HG02943 (cell line): ENCODE measurements around the gene CCNB1.
"Not testable (repeated sequence)": the region's sequence is repeated elsewhere in the genome, so short reads cannot be mapped to it uniquely, and the experiment has no call there.

Experiments
- ATAC-seq: cut with Tn5 transposase; IDR thresholded peaks from one replicate; pipeline ENCODE4 v1.9.1; 2021; ENCODE audit warnings: mild to moderate bottlenecking, low read depth, moderate library complexity; ENCODE audit not compliant: unreplicated experiment

The CCNB1 gene

DNA sequence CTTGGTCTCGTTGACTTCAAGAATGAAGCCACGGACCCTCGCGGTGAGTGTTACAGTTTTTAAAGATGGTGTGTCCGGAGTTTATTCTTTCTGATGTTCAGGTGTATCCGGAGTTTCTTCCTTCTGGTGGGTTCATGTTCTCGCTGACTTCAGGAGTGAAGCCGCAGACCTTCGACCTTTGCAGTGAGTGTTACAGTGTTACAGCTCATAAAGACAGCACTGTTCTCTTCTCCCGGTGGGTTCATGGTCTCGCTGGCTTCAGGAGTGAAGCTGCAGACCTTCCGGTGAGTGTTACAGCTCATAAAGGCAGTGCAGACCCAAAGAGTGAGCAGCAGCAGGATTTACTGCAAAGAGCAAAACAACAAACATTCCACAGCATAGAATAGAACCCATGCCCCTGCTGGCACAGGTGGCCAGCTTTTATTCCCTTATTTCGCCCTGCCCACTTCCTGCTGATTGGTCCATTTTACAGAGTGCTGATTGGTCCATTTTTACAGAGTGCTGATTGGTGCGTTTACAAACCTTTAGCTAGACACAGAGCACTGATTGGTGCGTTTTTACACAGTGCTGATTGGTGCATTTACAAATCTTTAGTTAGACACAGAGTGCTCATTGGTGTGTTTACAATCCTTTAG lies 14.8 kb downstream of the CCNB1 start:
- ATAC-seq = not testable (repeated sequence)

DNA sequence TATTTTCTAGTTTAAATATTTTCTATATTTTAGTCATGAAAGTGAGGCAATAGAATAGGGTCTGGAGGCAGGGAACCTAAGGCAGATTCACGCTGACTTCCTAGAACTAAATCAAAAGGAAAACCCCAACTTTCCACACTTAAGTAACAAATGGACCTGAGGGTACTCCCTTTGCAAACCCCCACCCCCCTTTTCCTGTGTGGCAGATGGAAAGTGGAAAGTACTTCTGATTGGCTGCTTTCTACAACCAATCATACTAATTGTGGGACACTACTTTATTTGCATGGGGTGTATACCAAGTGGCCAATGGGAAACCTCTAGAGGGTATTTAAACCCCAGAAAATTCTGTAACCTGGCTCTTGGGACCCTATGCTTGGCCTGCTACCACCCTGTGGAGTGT lies 17.7 kb downstream of the CCNB1 start:
- ATAC-seq = no peak

DNA sequence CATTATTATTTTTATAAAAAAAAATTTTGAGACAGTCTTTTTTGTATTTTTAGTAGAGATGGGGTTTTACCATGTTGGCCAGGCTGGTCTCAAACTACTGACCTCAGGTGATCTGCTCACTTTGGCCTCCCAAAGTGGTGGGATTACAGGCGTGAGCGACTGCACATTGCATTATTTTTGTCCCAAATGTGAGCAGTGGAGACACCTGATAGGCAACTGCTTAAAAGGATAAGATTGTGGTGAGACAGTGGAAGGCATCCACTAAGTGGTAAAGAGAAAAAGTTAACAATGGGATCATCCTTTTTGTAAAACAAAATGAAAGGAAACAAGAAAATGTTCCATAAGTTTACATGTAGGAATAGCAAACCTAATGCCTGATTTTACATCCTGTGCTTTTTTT lies 20.4 kb downstream of the CCNB1 start:
- ATAC-seq = no peak

DNA sequence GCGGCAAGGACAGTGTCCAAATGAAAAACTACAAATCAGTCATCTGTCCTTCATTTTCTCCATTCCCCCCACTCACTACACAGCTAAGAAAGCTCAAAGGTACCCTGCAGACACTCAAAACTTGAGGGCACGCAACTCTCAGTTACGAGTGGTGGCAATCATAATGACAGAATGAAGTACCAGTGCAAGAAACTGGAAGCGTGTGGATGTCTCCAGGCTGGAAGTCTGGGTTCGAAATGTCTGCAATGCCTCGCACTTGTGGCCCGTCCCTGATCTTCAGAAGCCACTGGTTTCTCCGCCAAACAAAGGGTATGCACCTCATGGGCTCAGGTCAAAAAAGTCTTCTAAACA lies 21.8 kb downstream of the CCNB1 start:
- no peak for ATAC-seq

DNA sequence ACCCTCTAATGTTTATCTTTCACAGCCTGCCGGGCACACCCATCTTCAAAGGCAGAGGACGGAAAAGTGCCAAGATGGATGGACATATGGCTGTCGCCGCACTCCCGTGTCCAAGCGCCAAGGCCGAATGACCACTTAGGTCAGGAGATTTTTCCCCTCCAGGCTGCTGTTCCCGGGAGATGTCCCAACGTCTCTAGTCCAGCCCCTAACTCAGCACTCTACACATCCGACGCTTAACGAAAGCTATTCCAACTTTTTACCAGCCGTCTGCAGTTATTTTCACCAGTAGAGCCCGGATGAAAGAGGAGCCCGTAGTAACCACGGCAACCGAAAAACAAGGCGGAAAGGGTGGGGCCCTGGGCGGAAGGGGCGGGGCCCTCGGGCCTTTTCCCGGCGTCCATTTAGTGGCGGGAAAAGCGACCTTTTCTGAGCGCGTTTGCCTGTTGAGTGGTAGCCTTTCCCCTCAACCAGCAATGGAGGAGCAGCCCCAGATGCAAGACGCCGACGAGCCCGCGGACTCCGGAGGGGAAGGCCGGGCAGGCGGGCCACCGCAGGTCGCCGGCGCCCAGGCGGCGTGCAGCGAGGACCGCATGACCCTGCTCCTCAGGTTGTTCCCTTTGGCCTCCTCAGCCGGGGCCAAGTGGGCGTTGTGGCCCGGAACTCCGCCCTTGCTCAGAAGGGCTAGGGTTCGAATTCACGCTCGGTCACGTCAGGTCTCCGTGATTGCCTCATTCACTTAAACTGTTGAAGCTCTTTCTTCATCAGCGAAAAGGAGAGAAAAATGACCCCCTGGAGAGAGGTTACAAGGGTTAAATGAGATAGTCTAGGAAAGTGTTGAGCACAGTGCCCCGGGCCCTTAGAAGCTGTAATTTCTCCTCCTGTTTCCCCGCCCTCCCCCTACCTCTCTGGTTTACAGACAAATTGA lies 22.5 kb downstream of the CCNB1 start, which contains the start of gene CENPH:
CENPH (plus strand) TSS at position 422 of the 925 bp plus-strand sequence; CDS start at position 474, 52 bp downstream.
- peak; percentile 93 for ATAC-seq

DNA sequence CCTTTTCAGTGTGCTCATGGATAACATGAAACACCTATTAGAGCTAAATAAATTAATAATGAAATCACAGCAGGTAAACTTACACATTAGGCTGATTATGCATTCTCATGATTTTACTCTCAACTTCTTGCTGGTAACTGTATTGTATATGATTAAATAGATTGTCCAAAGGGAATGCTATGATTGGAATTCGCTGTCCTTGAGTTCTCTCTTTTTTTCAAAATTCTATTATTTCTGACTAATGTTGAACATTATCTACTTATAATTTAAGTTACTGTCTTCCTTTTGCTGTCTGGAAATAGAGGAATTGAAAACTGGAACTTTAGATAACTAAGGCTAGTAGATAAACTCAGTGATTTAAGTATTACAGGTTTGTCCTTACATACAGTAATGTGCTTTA lies 35.5 kb downstream of the CCNB1 start:
- ATAC-seq = no peak

DNA sequence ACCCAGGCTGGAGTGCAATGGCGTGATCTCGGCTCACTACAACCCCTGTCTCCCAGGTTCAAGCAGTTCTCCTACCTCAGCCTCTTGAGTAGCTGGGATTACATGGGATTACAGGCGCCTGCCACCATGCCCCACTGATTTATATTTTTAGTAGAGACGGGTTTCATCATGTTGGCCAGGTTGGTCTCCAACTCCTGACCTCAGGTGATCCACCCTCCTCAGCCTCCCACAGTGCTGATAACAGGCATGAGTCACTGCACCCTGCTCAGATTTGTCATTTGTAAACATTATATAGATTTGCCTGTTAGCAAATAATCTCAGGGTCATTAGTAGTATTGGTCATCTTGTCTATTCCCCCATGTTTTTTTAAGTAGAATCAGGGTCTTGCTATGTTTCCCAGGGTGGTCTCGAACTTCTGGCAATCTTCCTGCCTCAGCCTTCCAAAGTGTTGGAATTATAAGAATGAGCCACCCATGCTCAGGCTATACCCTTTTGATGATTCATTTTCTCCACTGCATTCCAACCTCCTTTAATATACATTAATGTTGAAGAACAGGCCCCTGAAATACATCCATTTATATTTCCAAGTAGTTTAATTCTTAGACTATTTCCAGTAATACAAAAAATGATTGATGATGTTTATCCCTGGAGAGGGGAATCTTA lies 39.7 kb downstream of the CCNB1 start:
- no peak for ATAC-seq

DNA sequence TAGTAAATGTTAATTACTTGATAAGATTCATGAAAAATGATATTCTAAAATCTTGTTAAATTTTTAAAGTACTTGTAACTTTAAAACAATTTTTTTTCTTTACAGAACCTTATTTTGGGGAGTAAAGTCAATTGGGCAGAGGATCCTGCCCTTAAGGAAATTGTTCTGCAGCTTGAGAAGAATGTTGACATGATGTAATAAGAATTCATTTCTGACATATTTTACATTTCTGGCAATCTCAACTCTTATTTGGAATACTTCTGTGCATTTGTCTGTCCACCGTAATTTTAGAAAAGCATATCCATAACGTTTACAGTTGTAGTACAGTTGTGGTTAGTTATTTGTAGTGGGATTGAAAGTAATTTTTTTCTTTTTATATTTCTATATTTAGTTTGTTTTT lies 42.7 kb downstream of the CCNB1 start:
- no peak for ATAC-seq

DNA sequence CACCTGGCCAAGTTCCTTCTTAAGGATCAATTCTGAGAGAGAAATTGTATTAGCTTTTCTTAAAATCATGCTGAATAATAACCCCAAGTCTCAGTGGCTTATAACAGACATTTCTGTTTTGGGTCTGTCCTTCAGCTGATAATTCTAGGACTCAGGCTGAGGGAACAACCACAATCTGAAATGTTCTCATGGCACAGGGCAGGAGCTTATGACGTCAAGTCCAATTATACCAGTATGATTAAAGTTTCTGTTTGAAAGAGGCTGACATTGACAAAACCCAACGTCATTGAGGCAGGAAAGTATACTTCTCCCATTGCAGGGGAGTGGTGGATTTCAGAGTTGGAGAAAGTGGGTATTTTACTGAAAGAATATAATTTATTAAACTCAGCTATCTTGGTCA lies 44.2 kb downstream of the CCNB1 start:
- ATAC-seq = no peak

DNA sequence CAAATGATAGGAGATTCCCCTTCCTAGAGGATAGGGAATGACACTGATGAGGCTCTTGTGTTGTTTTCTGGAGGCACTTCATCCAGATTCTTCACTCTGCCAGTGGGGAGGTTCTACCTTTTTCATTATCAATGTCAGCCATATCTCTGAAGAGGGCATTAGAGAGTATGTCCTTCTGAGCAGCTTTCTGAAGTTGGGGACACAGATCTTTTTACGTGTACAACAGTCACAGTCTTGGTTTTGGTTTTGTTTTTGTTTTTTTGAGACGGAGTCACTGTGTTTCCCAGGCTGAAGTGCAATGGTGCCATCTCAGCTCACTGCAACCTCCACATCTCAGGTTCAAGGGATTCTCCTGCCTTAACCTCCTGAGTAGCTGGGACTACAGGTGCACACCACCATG lies 45.1 kb downstream of the CCNB1 start:
- ATAC-seq = no peak

DNA sequence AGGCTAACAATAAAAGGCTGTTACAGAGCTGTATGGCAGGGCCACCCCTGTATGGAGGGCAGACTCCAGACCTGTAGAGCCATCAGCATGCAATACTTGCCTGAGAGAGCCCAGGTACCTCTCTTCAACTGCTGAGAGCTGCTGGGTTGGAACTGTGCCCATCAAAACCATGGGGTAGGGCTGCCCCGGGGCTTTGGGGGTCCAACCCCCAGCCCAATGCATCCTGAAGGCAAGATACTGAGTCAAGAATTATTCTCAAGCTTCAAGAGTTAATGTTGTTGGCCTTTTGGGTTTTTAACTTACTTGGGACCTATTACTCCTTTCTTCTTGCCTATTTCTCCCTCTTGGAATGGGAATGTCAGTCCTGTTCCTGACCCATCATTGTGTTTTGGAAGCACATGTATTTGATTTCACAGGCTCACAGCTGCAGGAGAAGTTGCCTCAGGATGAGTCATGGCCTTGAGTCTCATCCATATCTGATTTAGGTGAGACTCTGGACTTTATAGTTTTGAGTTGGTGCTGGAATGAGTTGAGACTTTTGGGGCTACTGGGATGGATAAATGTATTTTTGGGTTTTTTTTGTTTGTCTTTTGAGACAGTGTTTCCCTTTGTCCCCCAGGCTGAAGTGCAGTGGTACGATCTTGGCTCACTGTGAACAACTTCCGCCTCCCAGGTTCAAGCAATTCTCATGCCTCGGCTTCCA lies 46.7 kb downstream of the CCNB1 start:
- ATAC-seq = no peak

DNA sequence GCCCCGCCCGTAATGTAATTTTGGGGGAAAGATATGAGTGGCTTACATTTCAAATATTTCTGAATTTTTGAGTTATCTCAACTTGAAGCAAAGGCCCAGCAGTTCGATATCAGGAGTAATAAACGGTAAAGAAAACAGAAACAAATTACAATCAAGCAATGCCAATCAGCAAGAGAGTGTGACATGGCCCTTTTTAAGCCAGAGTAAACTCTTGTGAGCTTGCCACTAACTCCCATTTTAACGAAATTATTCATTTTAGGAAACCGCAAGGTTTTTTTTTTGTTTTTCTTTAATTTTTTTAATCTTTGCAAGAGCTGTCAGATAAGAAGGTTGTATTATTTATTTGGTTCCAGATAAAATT lies 50.2 kb downstream of the CCNB1 start:
- no peak for ATAC-seq

DNA sequence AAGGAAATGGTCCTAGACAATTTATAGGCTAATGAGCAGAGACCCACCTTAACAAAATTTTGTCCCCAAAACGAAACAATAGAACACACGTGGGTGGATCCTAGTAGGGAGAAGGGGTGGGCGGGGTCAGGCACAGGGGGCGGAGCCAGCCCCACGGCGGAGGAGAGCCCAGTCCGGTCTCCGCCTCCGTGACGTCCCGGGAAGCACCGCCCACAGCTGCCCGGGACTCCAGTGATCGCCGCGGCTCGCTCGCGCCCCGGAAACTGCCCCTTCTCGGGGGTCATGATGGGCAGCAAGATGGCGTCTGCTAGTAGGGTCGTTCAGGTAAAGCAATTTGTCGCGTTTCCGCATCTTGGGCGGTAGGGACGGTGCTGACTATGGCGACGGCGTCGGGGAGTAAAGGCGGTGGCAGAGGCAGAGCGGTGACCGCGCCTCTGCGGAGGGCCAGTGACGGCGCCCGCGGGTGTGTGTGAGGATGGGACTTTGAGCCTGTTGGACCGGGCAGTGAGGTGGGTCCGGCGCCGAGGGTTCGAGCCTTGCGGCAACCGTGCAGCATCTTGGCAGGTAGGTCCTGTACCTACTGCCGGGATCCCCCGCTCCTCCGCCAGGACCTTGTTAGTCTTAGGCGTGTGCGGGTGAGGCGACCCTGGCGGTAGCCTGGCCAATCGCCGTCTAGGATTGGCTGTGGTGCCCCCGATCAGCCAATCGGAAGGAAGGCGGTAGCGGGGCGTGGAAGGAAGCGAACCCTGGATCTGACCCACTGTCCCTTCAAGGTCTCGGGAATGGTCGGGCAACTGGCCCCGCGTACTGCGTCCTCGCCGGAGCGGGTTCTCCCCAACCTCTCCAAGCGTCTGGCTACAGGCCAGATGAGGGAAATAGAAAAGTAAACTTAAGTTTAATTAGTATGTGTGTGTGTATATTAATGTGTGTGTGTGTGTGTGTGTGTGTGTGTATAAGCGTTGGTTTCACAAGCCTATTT lies 50.9 kb downstream of the CCNB1 start:
- ATAC-seq = peak; percentile 94

DNA sequence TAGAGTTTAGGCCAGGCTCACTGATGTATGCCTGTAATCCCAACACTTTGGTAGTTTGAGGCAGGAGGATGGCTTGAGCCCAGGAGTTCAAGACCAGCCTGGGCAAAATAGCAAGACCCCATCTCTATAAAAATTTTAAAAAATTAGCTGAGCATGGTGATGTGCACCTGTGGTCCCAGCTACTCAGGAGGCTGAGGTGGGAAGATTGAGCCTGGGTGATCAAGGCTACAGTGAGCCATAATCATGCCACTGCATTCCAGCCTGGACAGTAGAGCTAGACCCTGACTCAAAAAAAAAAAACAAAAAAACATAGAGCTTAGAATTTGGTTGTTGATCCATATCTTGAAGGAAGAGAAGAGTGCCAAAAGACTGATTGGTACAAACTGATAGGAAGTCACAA lies 53.0 kb downstream of the CCNB1 start:
- no peak for ATAC-seq

DNA sequence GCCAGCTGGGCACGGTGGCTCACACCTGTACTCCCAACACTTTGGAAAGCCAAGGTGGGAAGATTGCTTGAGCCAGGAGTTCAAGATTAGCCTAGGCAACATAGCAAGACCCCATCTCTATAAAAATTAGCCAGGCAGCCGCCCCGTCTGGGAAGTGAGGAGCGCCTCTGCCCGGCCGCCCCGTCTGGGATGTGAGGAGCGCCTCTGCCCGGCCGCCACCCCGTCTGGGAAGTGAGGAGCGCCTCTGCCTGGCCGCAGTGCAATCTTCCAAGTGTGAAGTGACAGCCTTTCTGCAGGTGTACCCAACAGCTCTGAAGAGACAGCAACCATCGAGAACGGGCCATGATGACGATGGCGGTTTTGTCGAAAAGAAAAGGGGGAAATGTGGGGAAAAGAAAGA lies 53.4 kb downstream of the CCNB1 start:
- ATAC-seq = not testable (repeated sequence)

DNA sequence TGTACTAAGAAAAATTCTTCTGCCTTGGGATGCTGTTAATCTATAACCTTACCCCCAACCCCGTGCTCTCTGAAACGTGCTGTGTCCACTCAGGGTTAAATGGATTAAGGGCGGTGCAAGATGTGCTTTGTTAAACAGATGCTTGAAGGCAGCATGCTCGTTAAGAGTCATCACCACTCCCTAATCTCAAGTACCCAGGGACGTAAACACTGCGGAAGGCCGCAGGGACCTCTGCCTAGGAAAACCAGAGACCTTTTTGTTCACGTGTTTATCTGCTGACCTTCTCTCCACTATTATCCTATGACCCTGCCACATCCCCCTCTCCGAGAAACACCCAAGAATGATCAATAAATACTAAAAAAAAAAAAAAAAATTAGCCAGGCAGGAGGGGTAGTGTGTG lies 53.9 kb downstream of the CCNB1 start:
- ATAC-seq = not testable (repeated sequence)

DNA sequence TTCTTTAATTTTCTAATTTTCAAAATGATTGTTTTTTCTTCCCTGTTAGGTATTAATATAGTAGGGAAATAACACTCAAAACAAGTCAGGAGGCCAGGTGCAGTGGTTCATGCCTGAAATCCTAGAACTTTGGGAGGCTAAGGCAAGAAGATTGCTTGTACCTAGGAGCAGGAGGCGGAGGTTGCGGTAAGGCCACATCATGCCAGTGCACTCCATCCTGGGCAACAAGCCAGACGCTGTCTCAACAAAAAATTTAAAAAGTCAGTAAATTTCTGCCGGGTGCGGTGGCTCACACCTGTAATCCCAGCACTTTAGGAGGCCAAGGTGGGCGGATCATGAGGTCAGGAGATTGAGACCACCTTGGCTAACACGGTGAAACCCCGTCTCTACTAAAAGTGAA lies 57.6 kb downstream of the CCNB1 start:
- ATAC-seq = no peak

DNA sequence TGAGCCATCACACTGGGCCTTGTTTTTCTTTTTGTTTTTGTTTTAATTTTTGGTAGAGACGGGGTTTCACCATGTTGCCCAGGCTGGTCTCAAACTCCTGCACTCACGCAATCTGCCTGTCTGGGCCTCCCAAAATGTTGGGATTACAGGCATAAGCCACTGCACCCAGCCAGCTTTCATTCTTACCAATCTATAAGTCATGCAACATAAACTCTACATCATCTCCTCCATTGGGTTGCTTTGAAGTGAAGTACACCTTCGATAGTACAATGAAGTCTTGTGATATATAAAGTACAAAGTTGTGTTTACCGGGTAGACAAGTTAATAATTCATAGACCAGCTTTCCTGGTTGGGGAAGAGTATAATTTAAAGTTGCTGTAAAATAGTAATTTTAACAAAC lies 58.9 kb downstream of the CCNB1 start:
- no peak for ATAC-seq
